B cell (primary cell): Measurements from ENCODE around the gene BORA. TPM values are rescaled to one million over a fixed set of nuclear protein-coding genes. Genes with fewer than 3 reads are reported as not detected.

ENCODE experiments used
- ATAC-seq: fragments of 200-7000 bp; cut with Tn5 transposase; one replicate; pipeline ENCODE4 v1.10.0; 2021; ENCODE audit warnings: low read depth, mild to moderate bottlenecking, moderate number of reproducible peaks, moderate library complexity
- CTCF ChIA-PET: fragments of 350-600 bp; sonication (Branson Sonifier 250); formaldehyde crosslinking; loops from one replicate; lab custom pipeline; 2021; ENCODE audit warnings: antibody characterized with exemption, inconsistent platforms; lab: Charles Lee
- POLR2A ChIA-PET: fragments of 350-600 bp; sonication (Branson Sonifier 250); formaldehyde crosslinking; loops from one replicate; lab custom pipeline; 2021; ENCODE audit warnings: antibody characterized with exemption; lab: Charles Lee
- DNase-seq: peaks from one replicate; pipeline ENCODE4 v3.0.0; 2013
- H2AFZ ChIP-seq: 2 replicates; pipeline ENCODE4 v1.6.1; 2012; ENCODE audit warnings: mild to moderate bottlenecking, low read depth, low read length; ENCODE audit not compliant: insufficient read depth, poor library complexity, severe bottlenecking
- H3K27ac ChIP-seq, 2 donors: 1 replicate in 1 of 2; 2 replicates in 1 of 2; pipeline ENCODE4 v1.5.1; 2012 to 2013; ENCODE audit warnings: low read length in 2 of 2, mild to moderate bottlenecking in 2 of 2, moderate library complexity in 1 of 2
- H3K27me3 ChIP-seq, 4 experiments: fragments of 200-600 bp in 1 of 4; sonication (generic) in 1 of 4; replicated peaks in 1 of 4; 1 replicate in 2 of 4; 2 replicates in 2 of 4; pipeline versions ENCODE4 v1.6.1 to v1.7.0; 2013 to 2016; ENCODE audit warnings: low read length in 3 of 4, mild to moderate bottlenecking in 2 of 4, mixed read lengths in 1 of 4, moderate library complexity in 1 of 4; ENCODE audit not compliant: insufficient read depth in 4 of 4, control insufficient read depth in 3 of 4; ENCODE audit errors: control extremely low read depth in 1 of 4
- H3K36me3 ChIP-seq, 2 experiments: replicated peaks in 1 of 2; 1 replicate in 1 of 2; 2 replicates in 1 of 2; pipeline versions ENCODE4 v1.6.1 to v1.7.1; 2013; ENCODE audit warnings: low read length in 1 of 2; ENCODE audit not compliant: insufficient read depth in 2 of 2, control insufficient read depth in 1 of 2; ENCODE audit errors: control extremely low read depth in 1 of 2, extremely low read depth in 1 of 2
- H3K4me1 ChIP-seq, 2 donors: fragments of 200-600 bp in 1 of 2; sonication (generic) in 1 of 2; 1 replicate in 1 of 2; 2 replicates in 1 of 2; pipeline versions ENCODE4 v1.5.1 to v1.6.1; 2013 to 2017; ENCODE audit warnings: low read length in 2 of 2; ENCODE audit not compliant: control insufficient read depth in 2 of 2, insufficient read depth in 2 of 2
- H3K4me2 ChIP-seq: replicated peaks from 2 replicates; pipeline ENCODE3; 2012; ENCODE audit warnings: mild to moderate bottlenecking, low read depth, low read length; ENCODE audit not compliant: poor library complexity, severe bottlenecking
- H3K4me3 ChIP-seq, 5 experiments: fragments of 200-600 bp in 1 of 5; sonication (generic) in 1 of 5; 1 replicate in 3 of 5; 2 replicates in 2 of 5; pipeline versions ENCODE4 v1.5.1 to v1.7.0; 2011 to 2016; ENCODE audit warnings: low read length in 4 of 5, mild to moderate bottlenecking in 4 of 5, low read depth in 2 of 5, control low read depth in 1 of 5, moderate library complexity in 1 of 5; ENCODE audit not compliant: insufficient read depth in 1 of 5; ENCODE audit errors: control extremely low read depth in 1 of 5, extremely low read depth in 1 of 5
- H3K79me2 ChIP-seq: fragments of 200-600 bp; sonication (generic); one replicate; pipeline ENCODE4 v1.6.0; 2016; ENCODE audit warnings: low read length; ENCODE audit not compliant: control insufficient read depth, insufficient read depth
- H3K9ac ChIP-seq: fragments of 200-600 bp; sonication (generic); 2 replicates; pipeline ENCODE4 v1.6.1; 2017; ENCODE audit warnings: mild to moderate bottlenecking, low read length, moderate library complexity
- H3K9me3 ChIP-seq, 3 donors: one replicate each; pipeline versions ENCODE4 v1.6.1 to v1.7.1; 2013; ENCODE audit warnings: low read length in 2 of 3; ENCODE audit not compliant: control insufficient read depth in 2 of 3, insufficient read depth in 1 of 3; ENCODE audit errors: control extremely low read depth in 1 of 3
- H4K20me1 ChIP-seq: 2 replicates; pipeline ENCODE4 v1.6.0; 2012; ENCODE audit warnings: mild to moderate bottlenecking, low read length; ENCODE audit not compliant: insufficient read depth, control insufficient read depth, poor library complexity, severe bottlenecking
- H3K27ac Mint-ChIP-seq: one replicate; pipeline ENCODE4 v1.8.0; 2021; ENCODE audit warnings: mixed read lengths
- H3K27me3 Mint-ChIP-seq: one replicate; pipeline ENCODE4 v1.8.0; 2021; ENCODE audit warnings: mixed read lengths
- H3K4me1 Mint-ChIP-seq: one replicate; pipeline ENCODE4 v1.8.0; 2021; ENCODE audit warnings: mixed read lengths
- H3K4me3 Mint-ChIP-seq: one replicate; pipeline ENCODE4 v1.8.0; 2021; ENCODE audit warnings: mixed read lengths
- H3K9me3 Mint-ChIP-seq: one replicate; pipeline ENCODE4 v1.8.0; 2022; ENCODE audit warnings: mixed read lengths; ENCODE audit not compliant: insufficient read depth
- EZH2 ChIP-seq: IDR thresholded peaks from 2 replicates; pipeline ENCODE4 v1.6.1; 2012; ENCODE audit warnings: borderline replicate concordance, low read depth, mild to moderate bottlenecking, moderate library complexity, low read length; ENCODE audit not compliant: insufficient read depth, poor library complexity, severe bottlenecking
- WGBS: methylation state at CpG from one replicate; pipeline ENCODE4 v1.1.5; 2013; ENCODE audit warnings: missing lambda C conversion rate; ENCODE audit not compliant: insufficient coverage; 5-methylcytosine and 5-hydroxymethylcytosine counted together
- intact Hi-C: fragments of 100-400 bp; cut with micrococcal nuclease; formaldehyde crosslinking; loops from one replicate; pipeline ENCODE4 v1.10.0; 2022
- polyA plus RNA-seq: library from polyadenylated mRNA; depleted of rRNA; stranded (reverse); fragments of >200 nt; gene quantifications from 2 replicates; pipeline ENCODE4 v1.2.3, GENCODE V29; 2012
- total RNA-seq, 2 donors: library from RNA; stranded (reverse); fragments of 120-200 nt in 1 of 2; gene quantifications; 1 replicate in 1 of 2; 2 replicates in 1 of 2; pipeline versions ENCODE4 v1.2.3 to v1.2.4, GENCODE V29; 2013 to 2022
- TF ChIP-seq, protein P1 (sequence below): fragments of 200-600 bp; IDR thresholded peaks from one replicate; pipeline ENCODE4 v1.8.0; 2022; ENCODE audit warnings: antibody characterized with exemption, mild to moderate bottlenecking

The BORA gene
- total and polyA plus RNA-seq, 2 donors (not counting 1 experiment from before 2014, with no cell fraction given), result 4.8 to 7.2 TPM

DNA sequence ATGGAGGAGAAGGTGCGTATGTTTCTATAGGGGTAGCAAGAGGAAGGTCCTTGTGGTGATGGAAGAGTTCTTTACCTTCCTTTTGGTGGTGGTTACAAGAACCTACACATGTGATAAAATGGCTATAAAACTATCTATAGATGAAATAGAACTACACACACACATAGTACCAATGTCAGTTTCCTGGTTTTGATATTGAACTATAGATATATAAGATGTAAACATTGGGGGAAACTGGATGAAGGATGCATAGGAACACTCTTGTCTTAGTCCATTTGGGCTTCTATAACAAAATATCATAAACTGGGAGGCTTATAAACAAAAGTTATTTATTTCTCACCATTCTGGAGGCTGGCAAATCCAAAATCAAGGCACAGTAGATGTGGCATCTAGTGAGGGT lies 47.4 kb upstream of the BORA start:
- no peaks in the 10 kb centered on the region for H3K4me1 Mint-ChIP-seq
- no peak for DNase-seq
- CTCF ChIA-PET, result no interaction called here
- Histone ChIP-seq H3K4me1 (no peaks in the 10 kb centered on the region), H3K79me2 (no peaks in the 10 kb centered on the region), H2AFZ (no peak overlapping the region), H3K27me3 (no peaks in the 10 kb centered on the region), H3K27ac (no peak overlapping the region), H3K4me2 (no peak overlapping the region), H4K20me1 (no peaks in the 10 kb centered on the region), H3K36me3 (no peaks in the 10 kb centered on the region), H3K9me3 (no peaks in the 10 kb centered on the region), H3K4me3 (no peak overlapping the region), H3K9ac (no peak overlapping the region)
- peaks cover 5% of the 10 kb centered on the region for H3K27me3 Mint-ChIP-seq
- H3K4me3 Mint-ChIP-seq, result no peak overlapping the region
- POLR2A ChIA-PET, result no interaction called here
- H3K27ac Mint-ChIP-seq, result no peak overlapping the region
- no CpG with 5 or more reads among the region's 1 CpG for WGBS
- no peaks in the 10 kb centered on the region for H3K9me3 Mint-ChIP-seq
- TF ChIP-seq, protein P1, sequence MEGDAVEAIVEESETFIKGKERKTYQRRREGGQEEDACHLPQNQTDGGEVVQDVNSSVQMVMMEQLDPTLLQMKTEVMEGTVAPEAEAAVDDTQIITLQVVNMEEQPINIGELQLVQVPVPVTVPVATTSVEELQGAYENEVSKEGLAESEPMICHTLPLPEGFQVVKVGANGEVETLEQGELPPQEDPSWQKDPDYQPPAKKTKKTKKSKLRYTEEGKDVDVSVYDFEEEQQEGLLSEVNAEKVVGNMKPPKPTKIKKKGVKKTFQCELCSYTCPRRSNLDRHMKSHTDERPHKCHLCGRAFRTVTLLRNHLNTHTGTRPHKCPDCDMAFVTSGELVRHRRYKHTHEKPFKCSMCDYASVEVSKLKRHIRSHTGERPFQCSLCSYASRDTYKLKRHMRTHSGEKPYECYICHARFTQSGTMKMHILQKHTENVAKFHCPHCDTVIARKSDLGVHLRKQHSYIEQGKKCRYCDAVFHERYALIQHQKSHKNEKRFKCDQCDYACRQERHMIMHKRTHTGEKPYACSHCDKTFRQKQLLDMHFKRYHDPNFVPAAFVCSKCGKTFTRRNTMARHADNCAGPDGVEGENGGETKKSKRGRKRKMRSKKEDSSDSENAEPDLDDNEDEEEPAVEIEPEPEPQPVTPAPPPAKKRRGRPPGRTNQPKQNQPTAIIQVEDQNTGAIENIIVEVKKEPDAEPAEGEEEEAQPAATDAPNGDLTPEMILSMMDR, result no peak
- TF ChIP-seq EZH2, result no peak
- ATAC-seq, result no peak
- intact Hi-C loops, result no loop called here

DNA sequence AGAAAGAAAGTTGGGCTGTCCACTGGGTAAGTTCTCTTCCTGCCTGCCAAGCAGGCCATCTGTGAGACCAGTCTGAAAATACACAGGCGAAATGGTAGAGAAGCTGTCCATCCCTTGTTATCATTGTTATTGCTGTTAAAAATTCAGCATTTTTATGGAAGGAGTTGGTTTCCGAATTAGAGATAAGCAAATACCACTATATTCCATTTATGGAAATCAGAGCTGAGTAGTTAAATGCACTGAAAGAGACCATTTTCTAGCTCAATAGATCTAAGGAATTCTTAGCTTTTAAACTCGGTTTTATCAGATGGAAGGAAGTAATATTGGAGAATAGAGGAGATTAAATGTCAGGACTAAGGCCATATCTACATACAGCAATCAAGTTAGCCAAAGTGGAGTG lies 41.0 kb upstream of the BORA start:
- Histone ChIP-seq H3K79me2 (no peaks in the 10 kb centered on the region), H3K4me3 (no peak overlapping the region), H3K9ac (no peak overlapping the region), H3K9me3 (no peaks in the 10 kb centered on the region), H3K36me3 (no peaks in the 10 kb centered on the region), H3K4me2 (no peak overlapping the region), H3K27me3 (no peaks in the 10 kb centered on the region), H2AFZ (no peak overlapping the region), H4K20me1 (no peaks in the 10 kb centered on the region), H3K4me1 (no peaks in the 10 kb centered on the region), H3K27ac (no peak overlapping the region)
- H3K9me3 Mint-ChIP-seq, result no peaks in the 10 kb centered on the region
- no CpG with 5 or more reads among the region's 3 CpGs for WGBS
- ChIA-PET CTCF (no interaction called here), POLR2A (no interaction called here)
- no peak for ATAC-seq
- no peak for DNase-seq
- intact Hi-C loops, result no loop called here
- no peaks in the 10 kb centered on the region for H3K4me1 Mint-ChIP-seq
- peaks cover 10% of the 10 kb centered on the region for H3K27me3 Mint-ChIP-seq
- TF ChIP-seq EZH2, result no peak
- TF ChIP-seq, protein P1, result no peak
- no peak overlapping the region for H3K4me3 Mint-ChIP-seq
- no peak overlapping the region for H3K27ac Mint-ChIP-seq
